IPS DF 6.9 (cell line): ENCODE measurements around the gene IMMP2L.

Source experiments
- DNase-seq: peaks from one replicate; pipeline ENCODE4 v3.0.0-alpha.2; 2013; ENCODE audit warnings: low read depth, low spot score
- H3K27ac ChIP-seq: one replicate; pipeline ENCODE4 v1.5.1; 2013; ENCODE audit warnings: low read length, control low read depth
- H3K27me3 ChIP-seq: 2 replicates; pipeline ENCODE4 v1.6.1; 2013; ENCODE audit warnings: mild to moderate bottlenecking, low read length; ENCODE audit not compliant: control insufficient read depth, insufficient read depth
- H3K36me3 ChIP-seq: 2 replicates; pipeline ENCODE4 v1.6.1; 2013; ENCODE audit warnings: low read length; ENCODE audit not compliant: control insufficient read depth, insufficient read depth
- H3K4me1 ChIP-seq: 2 replicates; pipeline ENCODE4 v1.6.1; 2013; ENCODE audit warnings: low read length; ENCODE audit not compliant: control insufficient read depth, insufficient read depth
- H3K4me3 ChIP-seq: 2 replicates; pipeline ENCODE4 v1.5.1; 2013; ENCODE audit warnings: mild to moderate bottlenecking, low read length
- H3K9me3 ChIP-seq: 2 replicates; pipeline ENCODE4 v1.6.1; 2013; ENCODE audit warnings: low read length, inconsistent platforms; ENCODE audit not compliant: control insufficient read depth, insufficient read depth
- WGBS: extraction: QIAGEN DNeasy Blood & Tissue Kit; methylation state at CpG from one replicate; pipeline ENCODE4 v1.1.7; 2013; ENCODE audit warnings: mixed read lengths, missing lambda C conversion rate; ENCODE audit not compliant: insufficient read length, insufficient coverage; 5-methylcytosine and 5-hydroxymethylcytosine counted together

IMMP2L gene

DNA sequence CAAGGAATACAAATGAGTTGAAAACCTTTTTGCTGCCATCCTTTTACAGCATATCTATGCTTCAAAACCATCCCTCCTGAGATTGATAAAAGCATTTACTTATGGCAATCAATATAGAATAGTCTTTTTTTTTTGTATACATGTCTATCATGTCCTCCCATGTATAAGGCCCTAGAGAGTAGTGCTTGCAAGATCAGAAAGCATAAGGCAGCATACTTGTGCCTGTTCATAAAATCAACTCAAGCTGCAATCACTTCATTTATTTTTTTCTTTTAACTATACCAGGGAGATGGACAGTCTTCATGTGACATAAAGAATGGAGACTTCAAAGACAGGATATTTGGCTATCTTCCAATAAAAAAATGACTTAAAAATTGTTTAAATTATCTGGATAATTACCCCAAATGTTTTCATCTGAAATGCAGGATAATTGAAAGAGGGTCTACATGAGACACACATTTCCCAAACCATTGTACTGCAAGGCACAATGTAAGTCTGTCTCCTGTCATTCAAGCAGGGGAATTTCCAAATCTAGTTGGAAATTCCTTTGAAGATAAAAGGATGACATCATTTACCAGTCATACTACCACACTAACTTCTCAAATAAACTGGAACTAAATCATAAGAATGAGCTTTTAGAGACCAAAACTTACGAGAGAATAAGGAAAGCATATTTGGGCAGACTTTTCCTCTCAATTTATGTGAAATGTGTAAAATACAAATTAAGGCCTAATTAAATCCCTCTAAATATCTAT, 448.9 kb downstream of the IMMP2L start:
- H3K27ac ChIP-seq, result no peak overlapping the region
- no CpG with 5 or more reads among the region's 1 CpG for WGBS
- H3K4me3 ChIP-seq, result no peak overlapping the region
- DNase-seq, result no peak
- H3K36me3 ChIP-seq, result no peaks in the 10 kb centered on the region
- H3K4me1 ChIP-seq, result no peaks in the 10 kb centered on the region
- H3K27me3 ChIP-seq, result no peaks in the 10 kb centered on the region
- no peaks in the 10 kb centered on the region for H3K9me3 ChIP-seq

- no CpG with 5 or more reads among the region's 2 CpGs for WGBS
- no peak overlapping the region for H3K4me3 ChIP-seq
- H3K27ac ChIP-seq, result no peak overlapping the region
- H3K9me3 ChIP-seq, result no peaks in the 10 kb centered on the region
- no peaks in the 10 kb centered on the region for H3K27me3 ChIP-seq
- H3K4me1 ChIP-seq, result no peaks in the 10 kb centered on the region
- no peaks in the 10 kb centered on the region for H3K36me3 ChIP-seq
- DNase-seq, result no peak
Observed at GRCh38 chr7:111112439-111112838, 449.9 kb downstream of the IMMP2L start.

DNA sequence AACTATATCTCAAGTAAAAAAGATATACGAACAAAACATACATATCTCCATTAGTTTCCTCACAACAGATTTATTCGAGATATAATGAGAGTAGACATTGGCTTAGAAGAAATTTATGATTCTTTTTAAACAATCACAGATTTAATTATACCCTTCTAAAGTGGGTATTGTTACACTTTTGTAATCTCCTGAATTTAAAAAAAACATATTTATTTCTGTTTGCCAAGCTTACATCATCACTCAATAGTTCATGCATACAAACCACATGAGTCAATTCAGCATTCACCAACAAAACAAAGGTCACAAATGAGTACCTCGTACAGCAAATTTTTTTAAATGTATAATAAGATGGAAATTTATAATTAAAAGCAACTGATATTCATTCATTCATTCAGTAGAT, 453.8 kb downstream of the IMMP2L start:
- Histone ChIP-seq H3K4me1 (no peaks in the 10 kb centered on the region), H3K4me3 (no peak overlapping the region), H3K27me3 (no peaks in the 10 kb centered on the region), H3K36me3 (no peaks in the 10 kb centered on the region), H3K27ac (no peak overlapping the region), H3K9me3 (no peaks in the 10 kb centered on the region)
- WGBS, result no CpG with 5 or more reads among the region's 3 CpGs
- DNase-seq, result no peak

GRCh38 chr7:111108000-111108399, 454.3 kb downstream of the IMMP2L start:
- no CpG with 5 or more reads among the region's 1 CpG for WGBS
- no peak for DNase-seq
- Histone ChIP-seq H3K27ac (no peak overlapping the region), H3K4me3 (no peak overlapping the region), H3K4me1 (no peaks in the 10 kb centered on the region), H3K36me3 (no peaks in the 10 kb centered on the region), H3K9me3 (no peaks in the 10 kb centered on the region), H3K27me3 (no peaks in the 10 kb centered on the region)

GRCh38 chr7:111107579-111107978, 454.7 kb downstream of the IMMP2L start:
- H3K27me3 ChIP-seq, result no peaks in the 10 kb centered on the region
- WGBS, result no CpG with 5 or more reads among the region's 1 CpG
- no peak overlapping the region for H3K27ac ChIP-seq
- no peak for DNase-seq
- H3K4me1 ChIP-seq, result no peaks in the 10 kb centered on the region
- H3K9me3 ChIP-seq, result no peaks in the 10 kb centered on the region
- no peaks in the 10 kb centered on the region for H3K36me3 ChIP-seq
- no peak overlapping the region for H3K4me3 ChIP-seq

- no peak for DNase-seq
- H3K9me3 ChIP-seq, result no peaks in the 10 kb centered on the region
- no peaks in the 10 kb centered on the region for H3K4me1 ChIP-seq
- H3K36me3 ChIP-seq, result no peaks in the 10 kb centered on the region
- no peaks in the 10 kb centered on the region for H3K27me3 ChIP-seq
- H3K27ac ChIP-seq, result no peak overlapping the region
- H3K4me3 ChIP-seq, result no peak overlapping the region
- no CpG with 5 or more reads among the region's 3 CpGs for WGBS
Observed at GRCh38 chr7:111105269-111105668, 457.0 kb downstream of the IMMP2L start.

DNA sequence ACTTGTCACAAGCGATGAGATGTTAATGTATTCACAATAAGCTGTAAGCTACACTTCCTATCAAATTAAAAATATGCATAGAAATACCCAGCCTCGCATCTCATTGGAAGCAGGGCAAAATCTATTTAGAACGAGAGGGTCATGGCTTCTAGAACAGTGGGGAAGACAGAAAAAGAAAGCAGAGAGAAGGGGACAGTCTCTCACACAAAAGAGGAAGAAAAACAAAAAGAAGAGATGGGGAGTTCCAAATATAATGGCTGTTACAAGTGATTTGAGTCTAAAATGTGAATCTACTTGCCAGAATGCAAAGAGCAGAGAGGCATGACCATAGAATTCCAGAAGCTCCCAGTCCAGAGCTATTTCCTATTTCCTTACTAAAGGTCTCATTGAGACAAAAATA, 457.6 kb downstream of the IMMP2L start:
- H3K27ac ChIP-seq, result no peak overlapping the region

GRCh38 chr7:111103678-111104274, 458.5 kb downstream of the IMMP2L start:
- Histone ChIP-seq H3K4me1 (no peaks in the 10 kb centered on the region), H3K27ac (no peak overlapping the region), H3K36me3 (no peaks in the 10 kb centered on the region), H3K4me3 (no peak overlapping the region), H3K27me3 (no peaks in the 10 kb centered on the region), H3K9me3 (no peaks in the 10 kb centered on the region)
- no peak for DNase-seq
- WGBS, result no CpG with 5 or more reads among the region's 4 CpGs

More for the DNA sequence above, 457.6 kb downstream of the IMMP2L start:
- H3K4me3 ChIP-seq, result no peak overlapping the region
- H3K36me3 ChIP-seq, result no peaks in the 10 kb centered on the region
- no peaks in the 10 kb centered on the region for H3K27me3 ChIP-seq
- no CpG with 5 or more reads among the region's 3 CpGs for WGBS
- no peaks in the 10 kb centered on the region for H3K4me1 ChIP-seq
- no peak for DNase-seq
- H3K9me3 ChIP-seq, result no peaks in the 10 kb centered on the region

DNA sequence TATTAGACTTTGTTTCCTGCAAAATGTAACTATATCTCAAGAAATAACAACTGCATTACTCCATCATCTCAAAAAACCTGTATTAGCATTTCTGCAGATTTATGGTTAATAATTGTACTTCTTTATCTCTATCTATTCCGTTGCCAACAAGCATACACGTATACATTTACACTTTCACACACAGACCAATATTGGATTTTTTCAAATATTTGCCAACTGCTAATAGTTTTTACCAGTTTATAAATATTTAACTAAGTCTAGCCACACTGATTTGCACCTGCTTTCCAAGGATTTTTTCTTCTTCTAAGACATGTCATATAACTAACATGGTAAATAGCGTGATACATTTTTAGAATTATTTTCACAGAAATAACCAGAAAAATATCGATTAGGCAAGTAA, 459.2 kb downstream of the IMMP2L start:
- H3K27ac ChIP-seq, result no peak overlapping the region
- H3K4me1 ChIP-seq, result no peaks in the 10 kb centered on the region; the same call in 1 of the 2 replicates
- no peak for DNase-seq
- H3K4me3 ChIP-seq, result no peak overlapping the region
- no CpG with 5 or more reads among the region's 4 CpGs for WGBS
- H3K27me3 ChIP-seq, result no peaks in the 10 kb centered on the region
- H3K9me3 ChIP-seq, result no peaks in the 10 kb centered on the region
- H3K36me3 ChIP-seq, result no peaks in the 10 kb centered on the region

- H3K27ac ChIP-seq, result no peak overlapping the region
- H3K4me1 ChIP-seq, result no peaks in the 10 kb centered on the region; the same call in 1 of the 2 replicates
- no peaks in the 10 kb centered on the region for H3K27me3 ChIP-seq
- H3K9me3 ChIP-seq, result no peaks in the 10 kb centered on the region
- DNase-seq, result no peak
- H3K4me3 ChIP-seq, result no peak overlapping the region
- H3K36me3 ChIP-seq, result no peaks in the 10 kb centered on the region
- no CpG with 5 or more reads among the region's 1 CpG for WGBS
Observed at GRCh38 chr7:111101856-111102646, 460.2 kb downstream of the IMMP2L start.
